IMR-90 (cell line): Measurements from ENCODE around the gene OSBPL1A. TPM values are rescaled to one million over a fixed set of nuclear protein-coding genes. Genes with fewer than 3 reads are reported as not detected.

ENCODE experiments used
- ATAC-seq: fragments of 200-7000 bp; cut with Tn5 transposase; 2 replicates; pipeline ENCODE4 v1.9.1; 2020; ENCODE audit warnings: low read depth, mild to moderate bottlenecking, moderate library complexity
- BruUV-seq: library from RNA; stranded (reverse); fragments of 400-500 nt; replicated peaks from 2 replicates; lab custom pipeline; 2021; lab: Mats Ljungman, UMichigan
- CTCF ChIA-PET: fragments of 300-600 bp; formaldehyde crosslinking; extraction: SDS; loops from one replicate; lab custom pipeline; 2021; ENCODE audit warnings: antibody characterized with exemption; lab: Yijun Ruan, JAX
- POLR2A ChIA-PET: fragments of 300-600 bp; sonication (Branson Sonifier 250); formaldehyde crosslinking; loops from one replicate; lab custom pipeline; 2022; ENCODE audit warnings: antibody characterized with exemption; ENCODE audit not compliant: unreplicated experiment; lab: Charles Lee
- DNase-seq: peaks from one replicate; pipeline ENCODE4 v3.0.0; 2013
- H2AFZ ChIP-seq: replicated peaks from 2 replicates; pipeline ENCODE3; 2013; ENCODE audit warnings: low read length, mild to moderate bottlenecking; ENCODE audit not compliant: poor library complexity
- H2AK5ac ChIP-seq: 2 replicates; pipeline ENCODE4 v1.6.1; 2013; ENCODE audit warnings: low read depth, low read length, inconsistent platforms
- H2AK9ac ChIP-seq: replicated peaks from 2 replicates; pipeline ENCODE3; 2013; ENCODE audit warnings: mild to moderate bottlenecking, low read depth, low read length, moderate library complexity; ENCODE audit not compliant: poor library complexity
- H2BK120ac ChIP-seq: 2 replicates; pipeline ENCODE4 v1.6.1; 2013; ENCODE audit warnings: low read depth, low read length, inconsistent platforms
- H2BK15ac ChIP-seq: 3 replicates; pipeline ENCODE4 v1.6.1; 2013; ENCODE audit warnings: low read depth, low read length, inconsistent platforms
- H2BK20ac ChIP-seq: 2 replicates; pipeline ENCODE4 v1.6.1; 2013; ENCODE audit warnings: low read depth, mild to moderate bottlenecking, inconsistent platforms, low read length, moderate library complexity
- H2BK5ac ChIP-seq: 2 replicates; pipeline ENCODE4 v1.6.1; 2013; ENCODE audit warnings: mild to moderate bottlenecking, low read depth, low read length, inconsistent platforms; ENCODE audit not compliant: poor library complexity, severe bottlenecking
- H3K14ac ChIP-seq: replicated peaks from 2 replicates; pipeline ENCODE4 v1.6.1; 2013; ENCODE audit warnings: low read depth, low read length, inconsistent platforms
- H3K18ac ChIP-seq: 2 replicates; pipeline ENCODE4 v1.6.1; 2013; ENCODE audit warnings: low read depth, low read length, control low read depth
- H3K23ac ChIP-seq: 2 replicates; pipeline ENCODE4 v1.6.1; 2013; ENCODE audit warnings: low read depth, low read length, inconsistent platforms
- H3K27ac ChIP-seq: 2 replicates; pipeline ENCODE4 v1.5.1; 2013; ENCODE audit warnings: mild to moderate bottlenecking, control low read depth, low read length; ENCODE audit not compliant: insufficient read depth
- H3K27me3 ChIP-seq: 2 replicates; pipeline ENCODE4 v1.6.1; 2013; ENCODE audit warnings: low read length; ENCODE audit not compliant: control insufficient read depth, insufficient read depth
- H3K36me3 ChIP-seq: 2 replicates; pipeline ENCODE4 v1.6.1; 2013; ENCODE audit warnings: low read length, mixed read lengths; ENCODE audit not compliant: control insufficient read depth, insufficient read depth
- H3K4ac ChIP-seq: 2 replicates; pipeline ENCODE4 v1.6.1; 2013; ENCODE audit warnings: low read depth, low read length, inconsistent platforms
- H3K4me1 ChIP-seq: 2 replicates; pipeline ENCODE4 v1.6.1; 2013; ENCODE audit warnings: low read length, mixed read lengths; ENCODE audit not compliant: control insufficient read depth, insufficient read depth
- H3K4me2 ChIP-seq: 2 replicates; pipeline ENCODE4 v1.6.1; 2013; ENCODE audit warnings: low read depth, mild to moderate bottlenecking, control low read depth, low read length, moderate library complexity
- H3K4me3 ChIP-seq: 2 replicates; pipeline ENCODE4 v1.5.1; 2013; ENCODE audit warnings: low read depth, mild to moderate bottlenecking, control low read depth, low read length, moderate library complexity; ENCODE audit not compliant: insufficient read depth
- H3K56ac ChIP-seq: 2 replicates; pipeline ENCODE4 v1.6.1; 2013; ENCODE audit warnings: low read length, inconsistent platforms; ENCODE audit not compliant: insufficient read depth; ENCODE audit errors: extremely low read depth
- H3K79me1 ChIP-seq, 2 experiments: 2 replicates each; pipeline ENCODE4 v1.6.1; 2013; ENCODE audit warnings: low read length in 2 of 2, inconsistent platforms in 1 of 2, low read depth in 1 of 2
- H3K9ac ChIP-seq: 2 replicates; pipeline ENCODE4 v1.6.1; 2013; ENCODE audit warnings: low read depth, low read length, control low read depth
- H3K9me1 ChIP-seq: 2 replicates; pipeline ENCODE4 v1.6.1; 2013; ENCODE audit warnings: low read length, inconsistent platforms; ENCODE audit not compliant: insufficient read depth
- H3K9me3 ChIP-seq: 2 replicates; pipeline ENCODE4 v1.6.1; 2013; ENCODE audit warnings: low read length; ENCODE audit not compliant: control insufficient read depth, insufficient read depth
- H4K20me1 ChIP-seq: 2 replicates; pipeline ENCODE4 v1.6.1; 2013; ENCODE audit warnings: low read length, inconsistent platforms; ENCODE audit not compliant: insufficient read depth
- H4K5ac ChIP-seq: 2 replicates; pipeline ENCODE4 v1.6.1; 2013; ENCODE audit warnings: mild to moderate bottlenecking, low read depth, low read length, control low read depth
- H4K8ac ChIP-seq, 2 experiments: 2 replicates each; pipeline ENCODE4 v1.6.1; 2013; ENCODE audit warnings: low read depth in 2 of 2, low read length in 2 of 2, control low read depth in 1 of 2, inconsistent platforms in 1 of 2
- H4K91ac ChIP-seq: 2 replicates; pipeline ENCODE4 v1.6.1; 2013; ENCODE audit warnings: low read depth, low read length, inconsistent platforms; ENCODE audit not compliant: insufficient read depth
- CEBPB ChIP-seq: IDR thresholded peaks from 2 replicates; pipeline ENCODE4 v1.6.1; 2012; ENCODE audit warnings: low read depth, low read length, improper control_type of control experiment
- CHD1 ChIP-seq: IDR thresholded peaks from 2 replicates; pipeline ENCODE4 v1.6.1; 2012; ENCODE audit warnings: low read depth, low read length, improper control_type of control experiment
- ELK1 ChIP-seq: fragments of 150-350 bp; IDR thresholded peaks from 2 replicates; pipeline ENCODE4 v1.6.1; 2016; ENCODE audit warnings: low read depth, mild to moderate bottlenecking, low read length, moderate library complexity, borderline replicate concordance
- FOS ChIP-seq: fragments of 150-350 bp; IDR thresholded peaks from 2 replicates; pipeline ENCODE4 v1.6.1; 2016; ENCODE audit warnings: low read depth, low read length
- MAFK ChIP-seq: IDR thresholded peaks from 2 replicates; pipeline ENCODE4 v1.6.1; 2012; ENCODE audit warnings: low read depth, low read length, improper control_type of control experiment
- MAZ ChIP-seq: IDR thresholded peaks from 2 replicates; pipeline ENCODE4 v1.6.1; 2012; ENCODE audit warnings: low read depth, mild to moderate bottlenecking, low read length, improper control_type of control experiment, moderate library complexity, borderline replicate concordance
- MXI1 ChIP-seq: IDR thresholded peaks from 2 replicates; pipeline ENCODE4 v1.6.1; 2012; ENCODE audit warnings: low read depth, mild to moderate bottlenecking, low read length, moderate library complexity, borderline replicate concordance
- NFE2L2 ChIP-seq: fragments of 150-350 bp; IDR thresholded peaks from 2 replicates; pipeline ENCODE4 v1.6.1; 2016; ENCODE audit warnings: low read depth, mild to moderate bottlenecking, low read length
- POLR2A ChIP-seq: IDR thresholded peaks from 2 replicates; pipeline ENCODE4 v1.6.1; 2012; ENCODE audit warnings: mild to moderate bottlenecking, low read depth, low read length
- RAD21 ChIP-seq: IDR thresholded peaks from 2 replicates; pipeline ENCODE4 v1.6.1; 2012; ENCODE audit warnings: low read length, improper control_type of control experiment
- RCOR1 ChIP-seq: IDR thresholded peaks from 2 replicates; pipeline ENCODE4 v1.6.1; 2012; ENCODE audit warnings: mild to moderate bottlenecking, low read length, improper control_type of control experiment; ENCODE audit not compliant: insufficient replicate concordance
- SMC3 ChIP-seq: fragments of 150-350 bp; IDR thresholded peaks from 2 replicates; pipeline ENCODE4 v1.6.1; 2016; ENCODE audit warnings: low read depth, mild to moderate bottlenecking, antibody characterized with exemption, low read length, moderate library complexity
- WGBS, 2 experiments: methylation state at CpG; one replicate each; pipeline versions ENCODE4 v1.1.5 to v1.1.7; 2013; ENCODE audit warnings: missing lambda C conversion rate in 2 of 2; ENCODE audit not compliant: insufficient read length in 1 of 2; ENCODE audit errors: extremely low coverage in 2 of 2; 5-methylcytosine and 5-hydroxymethylcytosine counted together
- dilution Hi-C: fragments of 300-500 bp; cut with HindIII; formaldehyde crosslinking; loops from one replicate; pipeline ENCODE4 v1.14.3; 2018; ENCODE audit warnings: low sequenced_read_pairs; ENCODE audit not compliant: unreplicated experiment
- in situ Hi-C: fragments of 300-500 bp; cut with MboI; formaldehyde crosslinking; loops from 3 replicates; pipeline ENCODE4 v1.14.3; 2019; ENCODE audit warnings: low sequenced_read_pairs, inconsistent platforms, mixed read lengths
- intact Hi-C: fragments of 100-400 bp; cut with micrococcal nuclease; formaldehyde crosslinking; loops from 2 replicates; pipeline ENCODE4 v1.10.0; 2022
- polyA plus RNA-seq, 3 experiments: library from polyadenylated mRNA; depleted of rRNA; stranded (reverse); fragments of >200 nt; gene quantifications; 2 replicates each; pipeline ENCODE4 v1.2.3, GENCODE V29; 2012; ENCODE audit warnings: low replicate concordance in 1 of 3
- total RNA-seq: library from RNA; depleted of rRNA; stranded (reverse); fragments of >200 nt; gene quantifications from 2 replicates; pipeline ENCODE4 v1.2.3, GENCODE V29; 2012
- TF ChIP-seq, protein P1 (sequence below): conservative IDR thresholded peaks from 2 replicates; pipeline ENCODE4 v1.5.1; 2012; ENCODE audit warnings: mild to moderate bottlenecking, low read depth, low read length, improper control_type of control experiment
- TF ChIP-seq, protein P2 (sequence below): fragments of 150-350 bp; IDR thresholded peaks from 2 replicates; pipeline ENCODE4 v1.6.1; 2017; ENCODE audit warnings: mild to moderate bottlenecking, antibody characterized with exemption, low read length, low read depth

Gene OSBPL1A
- total and polyA plus RNA-seq, 2 of the 4 experiments (the other 2 are of a cell fraction): 29.4 to 70.4 TPM

DNA sequence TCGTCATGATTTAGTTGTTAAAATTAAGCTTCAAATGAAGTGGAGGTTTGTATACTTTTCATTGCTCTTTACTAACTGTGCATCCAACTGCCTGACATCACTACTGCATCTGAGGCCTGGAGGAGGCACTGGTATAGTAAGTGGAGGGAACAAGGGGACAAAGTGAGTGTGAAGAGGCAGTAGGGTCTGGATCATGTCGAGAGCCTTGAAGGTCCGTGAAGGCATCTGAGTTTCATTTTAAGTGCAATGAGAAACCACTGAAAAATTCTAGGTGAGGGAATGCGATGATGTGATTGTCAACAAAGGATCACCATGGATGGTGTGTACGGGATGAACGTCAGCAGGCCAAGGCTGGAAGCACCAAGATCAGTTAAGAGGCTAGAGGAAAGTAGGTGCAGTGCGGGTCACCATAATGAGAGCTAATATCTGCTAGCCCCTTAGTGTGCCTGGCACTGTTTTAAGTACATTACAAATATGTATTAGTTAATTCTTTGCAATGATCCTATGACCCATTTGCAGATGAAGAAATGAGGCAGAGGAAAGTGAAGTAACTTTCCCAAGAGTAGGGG, 162.7 kb downstream of the OSBPL1A start:
- Histone ChIP-seq H4K20me1 (no peaks in the 10 kb centered on the region), H3K4me1 (peaks cover 5% of the 10 kb centered on the region), H2BK5ac (no peak overlapping the region), H3K27ac (no peak overlapping the region), H2AK5ac (no peak overlapping the region), H3K4ac (no peak overlapping the region), H3K9me1 (peaks cover 9% of the 10 kb centered on the region), H3K14ac (no peak overlapping the region), H3K36me3 (peaks cover 14% of the 10 kb centered on the region), H3K27me3 (no peaks in the 10 kb centered on the region), H3K4me2 (no peak overlapping the region), H4K5ac (no peak overlapping the region), H3K56ac (no peak overlapping the region), H3K9me3 (peaks cover 2% of the 10 kb centered on the region; the same call in 1 of the 2 replicates), H2BK20ac (no peak overlapping the region), H2AK9ac (no peak overlapping the region), H4K91ac (no peak overlapping the region), H2BK120ac (no peak overlapping the region), H3K79me1 (peaks cover 9 to 31% of the 10 kb centered on the region in 2 experiments; a peak in 3 of 4 replicates), H3K18ac (no peak overlapping the region), H2BK15ac (no peak overlapping the region), H3K9ac (no peak overlapping the region), H4K8ac (no peak overlapping the region), H2AFZ (no peak overlapping the region), H3K4me3 (no peak overlapping the region), H3K23ac (no peak overlapping the region)
- ChIA-PET POLR2A (no interaction called here), CTCF (no interaction called here)
- ATAC-seq (no peak), DNase-seq (no peak)
- TF ChIP-seq SMC3: no peak
- no peak for TF ChIP-seq MAZ
- TF ChIP-seq POLR2A: no peak
- no peak for TF ChIP-seq RAD21
- TF ChIP-seq, protein P1, sequence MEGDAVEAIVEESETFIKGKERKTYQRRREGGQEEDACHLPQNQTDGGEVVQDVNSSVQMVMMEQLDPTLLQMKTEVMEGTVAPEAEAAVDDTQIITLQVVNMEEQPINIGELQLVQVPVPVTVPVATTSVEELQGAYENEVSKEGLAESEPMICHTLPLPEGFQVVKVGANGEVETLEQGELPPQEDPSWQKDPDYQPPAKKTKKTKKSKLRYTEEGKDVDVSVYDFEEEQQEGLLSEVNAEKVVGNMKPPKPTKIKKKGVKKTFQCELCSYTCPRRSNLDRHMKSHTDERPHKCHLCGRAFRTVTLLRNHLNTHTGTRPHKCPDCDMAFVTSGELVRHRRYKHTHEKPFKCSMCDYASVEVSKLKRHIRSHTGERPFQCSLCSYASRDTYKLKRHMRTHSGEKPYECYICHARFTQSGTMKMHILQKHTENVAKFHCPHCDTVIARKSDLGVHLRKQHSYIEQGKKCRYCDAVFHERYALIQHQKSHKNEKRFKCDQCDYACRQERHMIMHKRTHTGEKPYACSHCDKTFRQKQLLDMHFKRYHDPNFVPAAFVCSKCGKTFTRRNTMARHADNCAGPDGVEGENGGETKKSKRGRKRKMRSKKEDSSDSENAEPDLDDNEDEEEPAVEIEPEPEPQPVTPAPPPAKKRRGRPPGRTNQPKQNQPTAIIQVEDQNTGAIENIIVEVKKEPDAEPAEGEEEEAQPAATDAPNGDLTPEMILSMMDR: no peak
- no peak for TF ChIP-seq FOS
- TF ChIP-seq NFE2L2: no peak
- no peak for TF ChIP-seq CHD1
- no peak for TF ChIP-seq CEBPB
- no peak for TF ChIP-seq ELK1
- no peak for TF ChIP-seq MXI1
- TF ChIP-seq, protein P2, sequence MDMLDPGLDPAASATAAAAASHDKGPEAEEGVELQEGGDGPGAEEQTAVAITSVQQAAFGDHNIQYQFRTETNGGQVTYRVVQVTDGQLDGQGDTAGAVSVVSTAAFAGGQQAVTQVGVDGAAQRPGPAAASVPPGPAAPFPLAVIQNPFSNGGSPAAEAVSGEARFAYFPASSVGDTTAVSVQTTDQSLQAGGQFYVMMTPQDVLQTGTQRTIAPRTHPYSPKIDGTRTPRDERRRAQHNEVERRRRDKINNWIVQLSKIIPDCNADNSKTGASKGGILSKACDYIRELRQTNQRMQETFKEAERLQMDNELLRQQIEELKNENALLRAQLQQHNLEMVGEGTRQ: no peak
- no peak for TF ChIP-seq MAFK
- no peak for TF ChIP-seq RCOR1
- intact Hi-C loops (no loop called here), dilution Hi-C loops (no loop called here), in situ Hi-C loops (no loop called here)
- BruUV-seq: no TSS peak
- 100% methylated on average over 2 of the region's 7 CpGs; no CpG with 5 or more reads in 1 of the 2 experiments for WGBS, 2 experiments
